Measurements from ENCODE around the gene SFRP4. TPM values are rescaled to one million over a fixed set of nuclear protein-coding genes. Genes with fewer than 3 reads are reported as not detected.

The SFRP4 gene
- total RNA-seq, 1 donor from 2014 or later, result not detected

DNA sequence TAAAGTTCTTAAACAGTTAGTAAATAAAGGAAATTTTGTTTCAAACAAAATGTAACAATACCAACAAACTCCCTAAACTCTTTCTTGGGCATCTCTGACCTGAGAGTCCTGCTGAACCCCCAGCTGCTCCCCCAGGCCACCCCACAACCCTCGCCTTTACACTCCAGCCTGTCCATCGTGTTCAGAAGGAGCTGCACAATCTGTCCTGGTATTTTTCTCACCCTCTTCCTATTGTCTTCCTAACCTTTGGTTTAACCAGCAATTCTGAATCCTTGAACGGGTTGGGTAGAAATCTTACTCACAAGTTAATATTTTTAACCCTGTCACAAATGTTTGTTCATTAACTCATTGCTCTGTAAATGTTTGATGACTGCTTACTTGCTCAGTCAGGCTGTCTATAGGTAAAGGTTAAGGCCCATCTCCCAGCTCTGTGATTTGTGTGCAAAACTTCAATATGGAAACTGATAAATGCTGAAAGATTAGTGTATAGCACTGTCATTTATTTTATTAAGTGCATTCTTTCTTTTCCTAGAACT, 16.8 kb downstream of the SFRP4 start:
- Mint-ChIP-seq H3K27me3 (ENCODE audit: unreplicated experiment) (no peaks in the 10 kb centered on the region), H3K27ac (ENCODE audit: unreplicated experiment) (no peak overlapping the region), H3K4me1 (ENCODE audit: unreplicated experiment) (no peaks in the 10 kb centered on the region), H3K36me3 (ENCODE audit: low read depth, unreplicated experiment) (no peaks in the 10 kb centered on the region), H3K4me3 (ENCODE audit: unreplicated experiment) (no peak overlapping the region), H3K9me3 (ENCODE audit: unreplicated experiment) (no peaks in the 10 kb centered on the region)
- no peak for DNase-seq (ENCODE audit: low spot score)
- no peak for TF ChIP-seq CTCF (IDR thresholded peaks at IDR 0.05; ENCODE audit: unreplicated experiment)

GRCh38 chr7:37894671-37895070, 21.9 kb downstream of the SFRP4 start:
- no peak for DNase-seq (ENCODE audit: low spot score)
- no peaks in the 10 kb centered on the region for H3K27me3 Mint-ChIP-seq (ENCODE audit: unreplicated experiment)
- H3K4me3 Mint-ChIP-seq (ENCODE audit: unreplicated experiment), result no peak overlapping the region
- no peaks in the 10 kb centered on the region for H3K9me3 Mint-ChIP-seq (ENCODE audit: unreplicated experiment)
- TF ChIP-seq CTCF (IDR thresholded peaks at IDR 0.05; ENCODE audit: unreplicated experiment), result no peak
- no peaks in the 10 kb centered on the region for H3K36me3 Mint-ChIP-seq (ENCODE audit: low read depth, unreplicated experiment)
- no peak overlapping the region for H3K27ac Mint-ChIP-seq (ENCODE audit: unreplicated experiment)
- no peaks in the 10 kb centered on the region for H3K4me1 Mint-ChIP-seq (ENCODE audit: unreplicated experiment)

GRCh38 chr7:37893359-37893758, 23.3 kb downstream of the SFRP4 start:
- Mint-ChIP-seq H3K27ac (ENCODE audit: unreplicated experiment) (no peak overlapping the region), H3K4me1 (ENCODE audit: unreplicated experiment) (no peaks in the 10 kb centered on the region), H3K27me3 (ENCODE audit: unreplicated experiment) (no peaks in the 10 kb centered on the region), H3K4me3 (ENCODE audit: unreplicated experiment) (no peak overlapping the region), H3K9me3 (ENCODE audit: unreplicated experiment) (no peaks in the 10 kb centered on the region), H3K36me3 (ENCODE audit: low read depth, unreplicated experiment) (no peaks in the 10 kb centered on the region)
- DNase-seq (ENCODE audit: low spot score), result no peak
- no peak for TF ChIP-seq CTCF (IDR thresholded peaks at IDR 0.05; ENCODE audit: unreplicated experiment)

DNA sequence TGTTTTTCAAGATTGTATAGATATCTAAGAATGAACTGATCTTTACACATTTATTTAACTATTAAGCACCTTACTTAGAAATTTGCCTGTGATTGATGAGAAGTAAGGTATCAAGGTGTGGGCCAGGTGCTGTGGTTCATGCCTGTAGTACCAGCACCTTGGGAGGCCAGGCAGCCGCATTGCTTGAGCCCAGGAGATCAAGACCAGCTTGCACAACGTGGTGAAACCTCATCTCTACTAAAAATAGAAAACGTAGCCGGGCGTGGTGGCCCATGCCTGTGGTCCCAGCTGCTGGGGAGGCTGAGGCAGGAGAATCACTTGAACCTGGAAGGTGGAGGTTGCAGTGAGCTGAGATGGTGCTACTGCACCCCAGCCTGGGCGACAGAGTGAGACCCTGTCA, 34.5 kb downstream of the SFRP4 start:
- TF ChIP-seq CTCF (IDR thresholded peaks at IDR 0.05; ENCODE audit: unreplicated experiment), result no peak
- H3K9me3 Mint-ChIP-seq (ENCODE audit: unreplicated experiment), result no peaks in the 10 kb centered on the region
- H3K4me3 Mint-ChIP-seq (ENCODE audit: unreplicated experiment), result no peak overlapping the region
- H3K27me3 Mint-ChIP-seq (ENCODE audit: unreplicated experiment), result no peaks in the 10 kb centered on the region
- no peak overlapping the region for H3K27ac Mint-ChIP-seq (ENCODE audit: unreplicated experiment)
- DNase-seq (ENCODE audit: low spot score), result no peak
- H3K36me3 Mint-ChIP-seq (ENCODE audit: low read depth, unreplicated experiment), result no peaks in the 10 kb centered on the region
- H3K4me1 Mint-ChIP-seq (ENCODE audit: unreplicated experiment), result no peaks in the 10 kb centered on the region

Other genes with a start within 250 kb of the SFRP4 start
- not detected for gene GPR141, start 233.1 kb downstream of the SFRP4 start, total RNA-seq (ENCODE audit: unreplicated experiment)
- gene NME8, start 68.2 kb downstream of the SFRP4 start, total RNA-seq (ENCODE audit: unreplicated experiment), result not detected
- 11.7 TPM for gene EPDR1, start 3.8 kb upstream of the SFRP4 start, total RNA-seq (ENCODE audit: unreplicated experiment)

Data from endothelial cell (in vitro differentiated cells).